Gastrocnemius medialis (tissue), 4 donors: Measurements from ENCODE around the gene FRS2. TPM values are rescaled to one million over a fixed set of nuclear protein-coding genes. Genes with fewer than 3 reads are reported as not detected.

Experiments used
- ATAC-seq, 2 donors: fragments of 150-250 bp; one replicate each; pipeline ENCODE4 v1.9.1; 2016
- DNase-seq, 2 donors: peaks; one replicate each; pipeline ENCODE4 v3.0.0-alpha.2; 2019
- H3K27ac ChIP-seq, 4 donors: fragments of 200-600 bp; sonication (generic); 1 replicate in 1 of 4; 2 replicates in 3 of 4; pipeline ENCODE4 v1.5.1; 2016 to 2018; ENCODE audit warnings: mild to moderate bottlenecking in 2 of 4, moderate library complexity in 1 of 4
- H3K27me3 ChIP-seq, 3 donors: fragments of 200-600 bp; sonication (generic) in 2 of 3; 1 replicate in 1 of 3; 2 replicates in 2 of 3; pipeline versions ENCODE4 v1.5.1 to v1.6.0; 2016 to 2019; ENCODE audit warnings: mild to moderate bottlenecking in 1 of 3, moderate library complexity in 1 of 3
- H3K36me3 ChIP-seq, 2 donors: fragments of 200-600 bp; sonication (generic) in 1 of 2; one replicate each; pipeline ENCODE4 v1.5.1; 2017 to 2018
- H3K4me1 ChIP-seq, 2 donors: fragments of 200-600 bp; sonication (generic) in 1 of 2; one replicate each; pipeline ENCODE4 v1.5.1; 2016 to 2017; ENCODE audit warnings: mild to moderate bottlenecking in 2 of 2
- H3K4me3 ChIP-seq, 4 donors: fragments of 200-600 bp; sonication (generic) in 3 of 4; 1 replicate in 1 of 4; 2 replicates in 3 of 4; pipeline ENCODE4 v1.5.1; 2016 to 2019; ENCODE audit warnings: mild to moderate bottlenecking in 2 of 4
- H3K9me3 ChIP-seq, 3 donors: fragments of 200-600 bp; sonication (generic) in 2 of 3; 1 replicate in 1 of 3; 2 replicates in 2 of 3; pipeline ENCODE4 v1.5.1; 2016 to 2019
- POLR2A ChIP-seq, 2 donors: fragments of 450-650 bp; IDR thresholded peaks; one replicate each; pipeline ENCODE4 v1.6.1; 2017; ENCODE audit warnings: antibody characterized with exemption in 2 of 2, mild to moderate bottlenecking in 2 of 2, moderate library complexity in 2 of 2
- in situ Hi-C, 4 donors: fragments of 200-750 bp; cut with MboI; loops; one replicate each; pipeline versions ENCODE4 v1.15.0 to v1.8.0; 2017; ENCODE audit warnings: low sequenced_read_pairs in 4 of 4
- intact Hi-C: fragments of 100-400 bp; cut with DNase I; formaldehyde crosslinking; loops from one replicate; pipeline ENCODE4 v1.15.1; 2023; ENCODE audit warnings: low total_unique reads
- total RNA-seq, 4 donors: library from RNA; depleted of rRNA; stranded (reverse); fragments of >200 nt; gene quantifications; one replicate each; pipeline versions ENCODE4 v1.1.0 to v1.2.3, GENCODE V29; 2016
- TF ChIP-seq, protein P1 (sequence below), 5 experiments: fragments of 450-650 bp in 3 of 5; fragments of 200-600 bp in 2 of 5; sonication (generic) in 2 of 5; IDR thresholded peaks in 4 of 5; conservative IDR thresholded peaks in 1 of 5; 1 replicate in 4 of 5; 2 replicates in 1 of 5; pipeline ENCODE4 v1.5.1; 2016 to 2019; ENCODE audit warnings: antibody characterized with exemption in 5 of 5, mild to moderate bottlenecking in 3 of 5, moderate library complexity in 3 of 5

The FRS2 gene
- total RNA-seq, 4 donors from 2014 or later = 21.0 to 32.1 (median 21.3) TPM

DNA sequence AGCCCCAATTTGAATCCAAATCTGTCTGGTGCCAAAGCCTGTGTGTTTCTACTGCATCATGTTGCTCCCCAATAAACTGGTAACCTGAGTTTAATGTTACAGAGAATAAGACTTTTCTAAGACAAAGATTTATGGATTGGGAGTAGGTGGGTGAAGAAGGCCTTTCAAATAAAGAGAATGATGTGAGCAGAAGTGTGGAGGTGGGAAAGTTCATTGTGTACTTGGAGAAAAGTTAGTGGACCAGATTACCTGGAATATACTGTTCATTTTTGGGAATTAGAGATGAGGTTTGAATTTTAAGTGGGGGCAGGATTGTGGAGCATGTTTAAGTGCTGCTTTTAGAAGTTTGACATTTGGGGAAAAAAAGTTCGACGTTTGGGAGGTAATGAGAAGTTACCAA lies 3.1 kb downstream of the FRS2 start:
- intact Hi-C loops = no loop called here
- Histone ChIP-seq H3K27me3 (no peaks in the 10 kb centered on the region), H3K4me3 (no peak overlapping the region), H3K9me3 (no peaks in the 10 kb centered on the region), H3K27ac (peak overlapping the region in 1 of 4 donors; percentile 74), H3K4me1 (peaks cover 55 to 60% of the 10 kb centered on the region in 2 donors), H3K36me3 (no peaks in the 10 kb centered on the region)
- ATAC-seq (no peak), DNase-seq (no peak)
- no peak for TF ChIP-seq POLR2A (IDR thresholded peaks at IDR 0.05)
- TF ChIP-seq, protein P1, sequence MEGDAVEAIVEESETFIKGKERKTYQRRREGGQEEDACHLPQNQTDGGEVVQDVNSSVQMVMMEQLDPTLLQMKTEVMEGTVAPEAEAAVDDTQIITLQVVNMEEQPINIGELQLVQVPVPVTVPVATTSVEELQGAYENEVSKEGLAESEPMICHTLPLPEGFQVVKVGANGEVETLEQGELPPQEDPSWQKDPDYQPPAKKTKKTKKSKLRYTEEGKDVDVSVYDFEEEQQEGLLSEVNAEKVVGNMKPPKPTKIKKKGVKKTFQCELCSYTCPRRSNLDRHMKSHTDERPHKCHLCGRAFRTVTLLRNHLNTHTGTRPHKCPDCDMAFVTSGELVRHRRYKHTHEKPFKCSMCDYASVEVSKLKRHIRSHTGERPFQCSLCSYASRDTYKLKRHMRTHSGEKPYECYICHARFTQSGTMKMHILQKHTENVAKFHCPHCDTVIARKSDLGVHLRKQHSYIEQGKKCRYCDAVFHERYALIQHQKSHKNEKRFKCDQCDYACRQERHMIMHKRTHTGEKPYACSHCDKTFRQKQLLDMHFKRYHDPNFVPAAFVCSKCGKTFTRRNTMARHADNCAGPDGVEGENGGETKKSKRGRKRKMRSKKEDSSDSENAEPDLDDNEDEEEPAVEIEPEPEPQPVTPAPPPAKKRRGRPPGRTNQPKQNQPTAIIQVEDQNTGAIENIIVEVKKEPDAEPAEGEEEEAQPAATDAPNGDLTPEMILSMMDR (IDR thresholded peaks at IDR 0.05 in 4 of 5, conservative IDR thresholded peaks at IDR 0.05 in 1 of 5) = no peak
- in situ Hi-C loops = loop anchor here in 1 of 4 donors (10.0 kb wide), 1 partner anchor 102 kb away; no protein-coding TSS in a partner anchor

DNA sequence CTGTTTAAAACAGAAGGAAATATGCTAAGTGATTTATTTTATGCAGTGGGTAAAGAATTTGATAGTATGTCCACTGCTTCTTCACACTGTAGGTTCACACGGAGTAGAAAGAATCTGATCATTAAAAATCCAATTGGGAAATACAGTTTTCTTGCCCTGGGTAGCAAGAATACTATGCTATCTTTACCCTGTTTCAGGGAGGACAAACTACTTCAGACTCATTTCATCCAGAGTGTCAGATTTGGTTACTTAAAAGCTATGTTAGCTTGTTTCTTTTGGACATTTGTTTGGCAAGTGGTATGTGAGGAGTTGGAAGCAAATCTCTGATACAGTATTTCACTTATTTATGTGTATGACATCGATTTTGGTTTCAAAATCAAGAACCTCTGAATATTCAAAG lies 4.3 kb downstream of the FRS2 start:
- peak overlapping the region in 2 of 4 donors; percentile 5 to 9 for H3K4me3 ChIP-seq
- no peaks in the 10 kb centered on the region for H3K36me3 ChIP-seq
- H3K27ac ChIP-seq = peak overlapping the region; percentile 29 to 74 (median 64)
- ATAC-seq (no peak), DNase-seq (no peak)
- H3K9me3 ChIP-seq = no peaks in the 10 kb centered on the region
- no peak for TF ChIP-seq POLR2A (IDR thresholded peaks at IDR 0.05)
- TF ChIP-seq, protein P1 (IDR thresholded peaks at IDR 0.05 in 4 of 5, conservative IDR thresholded peaks at IDR 0.05 in 1 of 5) = no peak
- peaks cover 60 to 62% of the 10 kb centered on the region in 2 donors for H3K4me1 ChIP-seq
- H3K27me3 ChIP-seq = no peaks in the 10 kb centered on the region
- intact Hi-C loops = no loop called here
- in situ Hi-C loops = loop anchor here in 1 of 4 donors (10.0 kb wide), 1 partner anchor 100 kb away; no protein-coding TSS in a partner anchor

DNA sequence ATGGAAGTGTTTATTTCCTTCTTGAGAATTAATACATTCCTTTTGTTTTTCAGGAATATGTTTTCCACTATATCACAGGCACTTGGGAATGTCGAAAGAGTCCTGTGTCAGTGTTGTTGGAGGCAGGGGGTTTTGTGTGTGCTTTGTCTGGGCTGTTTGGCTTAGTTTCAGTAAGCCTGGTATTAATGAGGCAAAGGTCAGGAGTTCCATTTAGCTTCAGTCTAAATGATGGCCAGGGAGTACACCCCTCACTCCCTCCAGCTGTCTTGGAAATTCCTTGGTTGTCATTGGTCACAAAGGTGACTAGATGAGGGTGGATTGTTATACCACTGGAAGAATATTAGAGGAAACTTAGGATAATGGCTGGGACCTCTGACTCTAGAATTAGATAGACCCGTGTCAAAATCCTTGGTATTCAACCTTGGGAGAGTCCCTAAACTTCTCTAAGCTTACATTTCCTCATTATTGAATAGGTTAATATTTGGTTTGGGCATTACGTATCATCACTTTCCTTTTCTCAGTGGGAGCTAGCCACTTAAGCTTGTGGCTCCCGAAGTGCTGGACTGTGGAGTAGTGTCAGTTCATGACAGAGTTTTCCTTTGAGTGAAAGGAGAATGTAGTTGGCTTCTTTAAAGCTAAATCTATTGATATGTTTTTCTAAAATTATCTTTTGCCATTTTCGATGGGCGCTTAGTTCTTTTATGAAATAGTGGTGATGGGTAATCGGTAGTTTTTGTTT lies 5.2 kb downstream of the FRS2 start:
- no peaks in the 10 kb centered on the region for H3K27me3 ChIP-seq
- ATAC-seq (peak in 1 of 2 donors; percentile 68), DNase-seq (no peak)
- H3K27ac ChIP-seq = peak overlapping the region; percentile 58 to 74 (median 66)
- intact Hi-C loops (no loop called here), in situ Hi-C loops (loop anchor here in 1 of 4 donors (10.0 kb wide), 1 partner anchor 99 kb away; no protein-coding TSS in a partner anchor)
- no peaks in the 10 kb centered on the region for H3K36me3 ChIP-seq
- H3K4me3 ChIP-seq = peak overlapping the region in 3 of 4 donors; percentile 10 to 31 (median 24)
- no peaks in the 10 kb centered on the region for H3K9me3 ChIP-seq
- peaks cover 60 to 66% of the 10 kb centered on the region in 2 donors for H3K4me1 ChIP-seq
- no peak for TF ChIP-seq POLR2A (IDR thresholded peaks at IDR 0.05)
- TF ChIP-seq, protein P1 (IDR thresholded peaks at IDR 0.05 in 4 of 5, conservative IDR thresholded peaks at IDR 0.05 in 1 of 5) = no peak

- Histone ChIP-seq H3K4me3 (peak overlapping the region in 2 of 4 donors; percentile 24 to 31), H3K9me3 (no peaks in the 10 kb centered on the region), H3K4me1 (peaks cover 55 to 67% of the 10 kb centered on the region in 2 donors), H3K27ac (peak overlapping the region; percentile 58 to 74 (median 66)), H3K36me3 (no peaks in the 10 kb centered on the region), H3K27me3 (no peaks in the 10 kb centered on the region)
- in situ Hi-C loops (loop anchor here in 1 of 4 donors (10.0 kb wide), 1 partner anchor 98 kb away; no protein-coding TSS in a partner anchor), intact Hi-C loops (no loop called here)
- TF ChIP-seq POLR2A (IDR thresholded peaks at IDR 0.05) = no peak
- TF ChIP-seq, protein P1 (IDR thresholded peaks at IDR 0.05 in 4 of 5, conservative IDR thresholded peaks at IDR 0.05 in 1 of 5) = no peak
- no peak for DNase-seq
- peak in 1 of 2 donors; percentile 26 for ATAC-seq
Measured at GRCh38 chr12:69476276-69477017, 6.3 kb downstream of the FRS2 start.
